Right renal cortex interstitium (tissue), 3 donors: ENCODE data around the gene SERPINB12. TPM values are rescaled to one million over a fixed set of nuclear protein-coding genes. Genes with fewer than 3 reads are reported as not detected.
A peak's percentile ranks its signal among the peaks of the same experiment; 100 is the strongest.

Experiments used
- DNase-seq, 3 donors: peaks; one replicate each; pipeline ENCODE4 v3.0.0-alpha.2; 2013; ENCODE audit warnings: low read depth in 3 of 3, low spot score in 2 of 3
- polyA plus RNA-seq, 3 donors: library from polyadenylated mRNA; unstranded; fragments of 120-200 nt; gene quantifications; one replicate each; pipeline ENCODE4 v1.2.1, GENCODE V29; 2013; ENCODE audit not compliant: insufficient read length in 3 of 3

Gene SERPINB12
- polyA plus RNA-seq, 3 donors, result 0.10 TPM; not detected in 2

DNA sequence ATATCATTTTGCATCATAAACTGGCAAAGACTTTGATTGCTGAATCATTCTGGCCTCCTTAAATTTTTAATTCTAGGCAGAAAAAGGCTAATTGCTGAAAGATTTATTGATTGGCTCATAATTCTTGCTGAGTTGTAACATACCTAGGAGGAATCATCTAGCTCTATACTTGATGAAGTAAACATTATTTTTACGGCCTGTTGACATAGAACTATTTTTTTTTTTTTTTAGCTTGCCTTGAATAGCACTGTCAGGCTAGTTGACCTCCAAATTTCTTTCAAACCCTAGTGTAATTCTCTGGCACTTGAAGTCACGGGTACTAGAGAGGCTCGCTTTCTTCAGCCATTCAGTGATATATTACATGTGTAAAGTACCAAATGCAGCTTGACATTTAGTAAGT lies 2.8 kb downstream of the SERPINB12 start:
- no peak for DNase-seq

DNA sequence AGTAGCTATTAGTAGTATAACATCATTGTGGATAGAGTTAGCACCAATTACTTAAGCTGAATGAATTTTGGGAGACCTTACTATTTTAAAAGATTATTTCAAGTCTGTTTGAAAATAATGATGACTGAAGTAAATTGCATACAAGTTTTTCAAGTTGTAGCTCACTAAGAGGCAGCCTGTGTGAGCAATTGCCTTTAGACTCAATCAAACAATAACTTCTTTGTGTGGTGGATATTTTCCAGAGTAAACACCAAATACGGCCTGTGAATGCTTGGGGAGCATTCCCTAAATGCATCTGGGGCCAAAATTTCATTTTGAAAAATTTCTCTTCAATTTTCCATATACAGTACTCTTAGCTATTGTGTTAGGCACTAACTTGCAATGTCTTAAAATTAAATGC lies 7.9 kb downstream of the SERPINB12 start:
- DNase-seq, result no peak

DNA sequence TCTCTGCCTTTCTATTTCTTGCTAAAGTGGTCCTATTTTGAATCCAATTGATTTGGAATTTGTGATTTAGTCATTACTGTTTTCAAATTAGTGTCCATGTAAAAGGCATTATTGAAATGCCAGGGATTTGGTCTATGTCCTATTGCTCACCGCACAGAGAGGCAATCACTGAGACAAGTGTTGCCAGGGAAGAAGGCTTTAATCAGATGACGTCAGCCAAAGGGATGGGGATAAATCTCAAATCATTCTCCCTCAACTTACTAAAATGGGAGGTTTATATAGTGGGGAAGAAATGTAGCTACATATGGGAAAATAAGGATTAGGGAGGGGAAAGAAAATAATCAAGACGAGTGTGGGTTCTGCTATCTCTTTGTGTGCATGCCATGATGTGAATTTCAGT lies 9.6 kb downstream of the SERPINB12 start:
- no peak for DNase-seq

DNA sequence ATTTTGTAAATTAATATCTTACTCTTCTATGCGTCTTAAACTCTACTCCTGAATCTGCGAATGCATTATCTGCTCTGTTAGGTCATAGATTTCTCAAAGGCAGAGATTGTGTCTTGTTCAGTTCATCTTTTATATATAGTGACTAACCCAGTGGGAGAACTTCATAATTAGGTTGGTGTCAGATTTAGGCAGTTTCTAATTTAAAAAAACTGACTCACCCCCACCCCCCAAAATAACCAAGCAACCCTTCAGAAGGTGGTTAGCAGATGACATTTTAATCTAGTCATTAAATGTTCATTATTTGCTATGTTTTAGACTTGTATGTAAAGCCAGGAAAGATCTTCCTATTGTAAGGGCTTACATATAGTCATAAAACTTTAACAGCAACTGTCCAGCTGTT lies 10.4 kb downstream of the SERPINB12 start:
- no peak for DNase-seq

DNA sequence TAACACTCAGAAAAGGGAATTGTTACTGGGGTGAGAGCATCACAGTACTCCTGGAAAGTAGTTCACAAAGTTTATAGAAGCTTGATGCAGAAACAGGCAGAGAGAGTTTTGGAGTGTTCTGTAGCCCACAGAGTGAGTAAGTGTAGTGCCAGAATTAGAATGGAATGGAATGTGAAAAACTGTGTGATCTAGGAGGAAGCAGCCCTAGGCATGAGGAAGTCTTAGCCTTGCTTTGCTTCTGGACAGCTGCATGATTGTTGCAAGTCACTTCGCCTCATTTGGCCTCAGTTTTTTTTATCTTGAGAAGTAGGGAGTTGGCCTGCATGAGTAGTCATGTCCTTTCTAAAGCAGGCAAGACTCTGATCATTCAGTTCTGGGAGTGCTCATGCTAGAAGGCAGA lies 10.9 kb downstream of the SERPINB12 start:
- DNase-seq, result no peak

DNA sequence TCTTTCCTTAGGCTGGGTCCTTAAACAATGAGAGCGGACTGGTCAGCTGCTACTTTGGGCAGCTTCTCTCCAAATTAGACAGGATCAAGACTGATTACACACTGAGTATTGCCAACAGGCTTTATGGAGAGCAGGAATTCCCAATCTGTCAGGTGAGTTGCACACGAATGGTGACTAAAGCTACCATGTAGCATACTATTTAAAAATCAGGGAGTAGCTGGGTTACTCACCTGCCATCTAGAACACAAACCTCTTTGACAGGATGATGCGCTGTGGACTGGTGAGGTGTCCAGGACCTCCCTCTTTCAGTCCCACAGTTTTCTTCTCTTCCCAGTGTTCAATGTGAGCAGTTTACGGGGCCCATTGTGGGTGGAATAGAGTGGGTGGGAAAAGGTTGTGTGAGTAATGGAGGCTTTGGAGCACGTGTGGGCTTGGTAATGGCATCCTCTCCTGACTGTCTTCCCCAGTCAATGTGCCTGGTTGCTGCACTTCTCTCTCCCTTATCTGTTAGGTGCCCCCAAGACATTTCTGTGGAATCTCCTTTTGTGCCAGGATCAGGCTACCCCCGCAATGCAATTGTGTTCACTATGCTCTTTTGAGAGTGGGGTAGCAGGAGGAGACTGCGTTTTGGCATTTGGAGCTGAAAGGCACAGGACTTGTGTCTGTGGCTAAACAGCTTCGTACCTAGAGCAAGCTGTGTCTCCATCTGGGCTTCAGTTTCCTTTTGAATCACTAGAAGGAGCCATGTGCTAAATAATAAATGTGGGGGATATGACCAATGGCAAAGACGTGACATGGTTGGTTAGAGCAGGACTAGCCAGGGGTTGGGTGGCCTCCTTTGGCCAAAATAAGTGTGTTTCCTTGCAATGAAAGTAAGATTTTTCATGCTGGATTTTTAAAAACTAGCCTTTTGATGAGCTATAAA lies 17.7 kb downstream of the SERPINB12 start:
- no peak for DNase-seq

GRCh38 chr18:63562284-63562683 lies 20.1 kb downstream of the SERPINB12 start:
- no peak for DNase-seq

GRCh38 chr18:63564021-63564420 lies 21.9 kb downstream of the SERPINB12 start:
- no peak for DNase-seq

DNA sequence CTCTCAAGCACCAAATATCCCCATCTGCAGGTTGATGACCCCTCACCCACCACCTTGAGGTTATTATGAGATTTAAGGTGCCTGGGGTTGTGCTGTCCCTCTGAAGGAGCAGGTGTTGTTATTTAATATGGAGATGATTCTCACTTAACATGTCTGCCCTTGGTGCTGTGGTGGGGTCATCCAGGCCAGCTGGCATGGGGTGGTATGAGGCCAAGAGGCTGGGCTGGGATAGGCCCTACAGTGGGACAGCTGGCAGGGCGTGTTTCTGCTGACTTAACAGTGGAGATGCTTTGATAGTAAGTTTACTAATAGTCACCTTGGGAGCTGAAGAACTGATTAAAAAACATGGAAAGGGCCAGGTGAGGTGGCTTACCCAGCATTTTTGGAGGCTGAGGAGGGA lies 22.4 kb downstream of the SERPINB12 start:
- no peak for DNase-seq

- no peak for DNase-seq
Measured at GRCh38 chr18:63567276-63567675, 25.1 kb downstream of the SERPINB12 start.

GRCh38 chr18:63567825-63568224 lies 25.7 kb downstream of the SERPINB12 start:
- DNase-seq, result no peak

DNA sequence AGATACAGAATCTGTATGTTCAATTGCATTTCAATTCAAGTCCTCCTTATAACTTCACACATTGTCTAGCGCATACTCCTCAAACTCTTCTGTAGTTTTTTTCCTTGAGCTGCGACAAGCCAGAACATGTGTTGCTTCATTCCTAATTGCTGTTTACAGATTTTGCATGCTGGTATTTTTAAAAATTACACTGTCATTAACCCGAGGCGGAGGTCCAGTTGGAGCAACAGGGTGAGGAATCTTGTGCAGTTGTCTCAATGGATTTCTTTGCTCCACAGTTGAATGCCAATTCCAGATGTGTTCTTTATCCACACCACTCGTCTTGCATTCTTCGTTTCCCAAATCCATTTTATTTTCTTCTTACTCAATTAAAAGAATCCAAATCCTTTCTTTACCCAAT lies 28.6 kb downstream of the SERPINB12 start:
- DNase-seq, result no peak

DNA sequence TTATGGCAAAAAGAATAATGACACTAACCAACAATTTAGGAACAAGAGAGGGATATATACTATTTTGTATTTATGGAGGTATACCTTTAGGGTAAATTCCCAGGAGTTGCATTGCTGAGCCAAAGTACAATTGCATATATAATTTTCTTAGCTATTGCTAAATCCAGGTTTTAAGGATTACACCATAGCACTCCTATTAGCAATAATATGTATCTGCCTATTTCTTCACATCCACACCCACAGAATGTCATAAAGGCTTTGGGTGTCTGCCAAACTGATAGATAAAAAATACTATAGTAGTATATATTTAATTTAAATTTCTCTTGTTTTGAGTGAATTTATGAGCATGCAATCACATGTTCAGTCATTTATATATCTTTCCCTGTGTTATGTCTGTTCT lies 33.5 kb downstream of the SERPINB12 start:
- no peak for DNase-seq

DNA sequence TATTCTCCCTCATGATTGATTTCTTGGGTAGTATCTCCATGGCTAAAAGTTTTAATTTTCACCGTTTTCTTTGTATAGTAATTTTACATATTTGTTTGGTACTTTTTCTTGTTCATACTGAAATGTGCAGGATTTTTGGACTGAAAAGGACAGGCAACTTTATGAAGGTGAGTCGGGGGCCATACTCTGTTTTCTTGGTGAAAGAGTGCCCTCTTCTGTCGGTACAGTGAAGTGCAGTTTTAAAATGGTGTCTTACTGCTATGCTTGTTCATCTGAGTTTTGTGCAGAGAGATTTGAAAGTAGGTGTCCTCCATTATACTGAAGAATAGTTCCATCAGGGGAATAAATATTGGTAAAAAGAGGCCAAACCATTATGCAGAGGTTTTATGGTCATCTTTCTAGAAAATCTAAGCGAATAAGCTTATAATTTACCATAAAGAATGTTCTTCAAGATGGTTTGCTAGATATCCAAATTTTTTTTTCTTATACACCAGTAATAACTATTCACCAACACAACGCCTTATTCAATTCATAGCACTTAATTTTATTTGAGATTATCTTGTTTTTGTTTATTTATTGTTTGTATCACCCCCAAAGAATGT lies 36.3 kb downstream of the SERPINB12 start:
- DNase-seq, result peak; percentile 12 to 18 (median 15)

- DNase-seq, result no peak
Measured at GRCh38 chr18:63579616-63580015, 37.4 kb downstream of the SERPINB12 start.

DNA sequence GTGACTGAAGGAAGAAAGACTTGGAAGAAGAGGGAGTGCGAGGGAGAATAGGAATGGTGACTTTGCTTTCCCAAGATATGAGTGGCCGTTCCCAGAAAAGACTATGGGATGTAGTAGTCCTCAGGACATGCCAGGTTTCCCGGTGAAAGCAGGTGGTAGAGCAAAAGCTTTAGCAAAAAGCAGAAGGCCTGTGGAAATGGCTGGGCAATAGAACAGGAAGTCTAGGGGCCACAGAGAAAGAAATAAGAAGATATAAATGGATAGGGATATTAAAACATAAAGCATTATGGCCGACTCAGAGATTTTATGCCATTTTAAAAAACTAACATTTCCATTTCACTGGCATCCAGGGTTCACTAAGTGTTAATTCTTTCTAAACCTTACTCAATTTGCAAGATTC lies 43.8 kb downstream of the SERPINB12 start:
- DNase-seq, result no peak

GRCh38 chr18:63586431-63586830 lies 44.3 kb downstream of the SERPINB12 start:
- DNase-seq, result no peak

GRCh38 chr18:63586966-63587365 lies 44.8 kb downstream of the SERPINB12 start, which contains the start of gene SERPINB13:
TSS of gene SERPINB13 (plus strand) at chr18:63587343. CDS start at chr18:63588668, 1,325 bp downstream.
- no peak for DNase-seq

- DNase-seq, result no peak
Measured at GRCh38 chr18:63588909-63589308, 46.7 kb downstream of the SERPINB12 start.

DNA sequence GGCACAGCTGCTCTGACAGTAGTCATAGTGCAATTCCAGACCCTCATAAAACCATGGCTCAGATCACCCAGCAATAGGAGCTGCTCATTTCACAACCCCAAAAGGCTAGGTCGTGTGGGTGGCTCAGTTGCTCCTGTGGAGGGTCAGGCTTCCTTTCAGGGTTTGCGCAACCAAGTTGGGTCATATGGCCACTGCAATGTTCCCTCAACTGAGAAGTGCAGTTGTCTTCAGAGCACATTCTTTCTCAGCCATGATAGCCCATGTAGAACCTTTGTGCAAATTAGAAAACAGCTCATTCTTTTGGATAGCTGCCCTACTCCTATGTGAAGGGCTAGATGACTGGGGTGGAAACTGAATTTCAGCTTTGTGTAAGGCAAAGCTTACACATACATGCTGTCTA lies 48.2 kb downstream of the SERPINB12 start:
- DNase-seq, result no peak

GRCh38 chr18:63590966-63591695 lies 49.0 kb downstream of the SERPINB12 start:
- no peak for DNase-seq
